ENCODE measurements around the gene MINPP1. TPM values are rescaled to one million over a fixed set of nuclear protein-coding genes. Genes with fewer than 3 reads are reported as not detected.

Gene MINPP1, protein sequence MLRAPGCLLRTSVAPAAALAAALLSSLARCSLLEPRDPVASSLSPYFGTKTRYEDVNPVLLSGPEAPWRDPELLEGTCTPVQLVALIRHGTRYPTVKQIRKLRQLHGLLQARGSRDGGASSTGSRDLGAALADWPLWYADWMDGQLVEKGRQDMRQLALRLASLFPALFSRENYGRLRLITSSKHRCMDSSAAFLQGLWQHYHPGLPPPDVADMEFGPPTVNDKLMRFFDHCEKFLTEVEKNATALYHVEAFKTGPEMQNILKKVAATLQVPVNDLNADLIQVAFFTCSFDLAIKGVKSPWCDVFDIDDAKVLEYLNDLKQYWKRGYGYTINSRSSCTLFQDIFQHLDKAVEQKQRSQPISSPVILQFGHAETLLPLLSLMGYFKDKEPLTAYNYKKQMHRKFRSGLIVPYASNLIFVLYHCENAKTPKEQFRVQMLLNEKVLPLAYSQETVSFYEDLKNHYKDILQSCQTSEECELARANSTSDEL
- total RNA-seq (2016; rRNA removed; fragmentation: Illumina TruSeq; extraction: Trizol) (28.0 and 53.7 TPM in 2 replicates), polyA plus RNA-seq (2011; rRNA removed) (18.4 and 19.2 TPM in 2 replicates), polyA minus RNA-seq (2011; rRNA and poly(A)+ RNA removed; ENCODE audit: low replicate concordance) (6.3 and 28.3 TPM in 2 replicates), Bru-seq, nascent RNA (percentile 80 among the genes with signal in this experiment), BruChase-seq, experiment 1, labeled RNA remaining after a 6-hour chase (percentile 73 among the genes with signal in this experiment), BruChase-seq, experiment 2, labeled RNA remaining after a 2-hour chase (percentile 66 among the genes with signal in this experiment)
- total RNA-seq (2016; cell fraction: cytosol; rRNA removed; fragmentation: Illumina TruSeq; extraction: Trizol; ENCODE audit: low read depth) = 3.9 and 4.8 TPM in 2 replicates
- 24.9 and 55.2 TPM in 2 replicates for total RNA-seq (2016; cell fraction: insoluble cytoplasmic fraction; rRNA removed; fragmentation: Illumina TruSeq; extraction: Trizol)
- total RNA-seq (2016; cell fraction: membrane; rRNA removed; fragmentation: Illumina TruSeq; extraction: Trizol) = 7.7 and 10.4 TPM in 2 replicates
- total RNA-seq (2016; cell fraction: nucleus; rRNA removed; fragmentation: Illumina TruSeq; extraction: Trizol) = 52.9 and 65.7 TPM in 2 replicates
- polyA plus RNA-seq (2011; cell fraction: cytosol; rRNA removed) = 9.0 and 10.4 TPM in 2 replicates
- polyA plus RNA-seq (2011; cell fraction: nucleus; rRNA removed) = 9.9 and 11.4 TPM in 2 replicates
- polyA plus RNA-seq (2012) = 25.8 and 38.1 TPM in 2 replicates
- polyA plus RNA-seq (2016; cell fraction: cytosol; fragmentation: Illumina TruSeq; extraction: Trizol; ENCODE audit: low read depth) = 2.4 TPM in 2 replicates
- 23.4 and 25.5 TPM in 2 replicates for polyA plus RNA-seq (2016; cell fraction: insoluble cytoplasmic fraction; fragmentation: Illumina TruSeq; extraction: Trizol; ENCODE audit: low read depth)
- polyA plus RNA-seq (2016; cell fraction: membrane; fragmentation: Illumina TruSeq; extraction: Trizol; ENCODE audit: low read depth) = 4.2 and 5.6 TPM in 2 replicates
- 70.3 and 77.7 TPM in 2 replicates for polyA plus RNA-seq (2016; cell fraction: nucleus; fragmentation: Illumina TruSeq; extraction: Trizol; ENCODE audit: insufficient read depth, low read depth)
- polyA minus RNA-seq (2011; cell fraction: cytosol; rRNA and poly(A)+ RNA removed) = 16.9 and 17.9 TPM in 2 replicates
- 13.6 and 15.2 TPM in 2 replicates for polyA minus RNA-seq (2011; cell fraction: nucleus; rRNA and poly(A)+ RNA removed)
- long read RNA-seq, experiment 1, transcript MINPP1-202 (5 exons, 2,415 nt) = major isoform, 67 of 75 reads
- long read RNA-seq, experiment 1, partial matches to known transcripts = 2 of 75 reads
- long read RNA-seq, experiment 1, other reads (novel, unspliced or antisense) = 6 of 75 reads
- long read RNA-seq, experiment 2, transcript MINPP1-202 (5 exons, 2,415 nt) = major isoform, 36 of 67 reads
- long read RNA-seq, experiment 2, partial matches to known transcripts = 4 of 67 reads
- long read RNA-seq, experiment 2, other reads (novel, unspliced or antisense) = 27 of 67 reads

- Histone ChIP-seq H2AFZ (ENCODE audit: low read length) (peak within 1 kb of the TSS; percentile 75), H3K27me3 (ENCODE audit: control insufficient read depth in 1 of 2, insufficient read depth in 2 of 2, low read length in 2 of 2) (no peaks in the 10 kb centered on the region; a peak in 1 of 5 replicates), H3K4me2 (ENCODE audit: low read depth, low read length) (peak within 1 kb of the TSS; percentile 73), H3K36me3 (replicated peaks in 1 of 2; ENCODE audit: control insufficient read depth in 1 of 2, insufficient read depth in 2 of 2, low read length in 2 of 2) (no peaks in the 10 kb centered on the region; a peak in 1 of 5 replicates), H3K9ac (ENCODE audit: insufficient read depth, low read depth, low read length) (peak within 1 kb of the TSS; percentile 78), H3K4me1 (ENCODE audit: insufficient read depth, low read length) (peaks cover 75% of the 10 kb centered on the region), H3K4me3 (replicated peaks in 1 of 3; ENCODE audit: insufficient read depth in 1 of 3, low read depth in 2 of 3, low read length in 3 of 3) (peak within 1 kb of the TSS; percentile 83 to 98 (median 94)), H3K79me2 (ENCODE audit: insufficient read depth, low read length) (peaks cover 49% of the 10 kb centered on the region), H3K9me3 (ENCODE audit: low read length) (no peaks in the 10 kb centered on the region), H4K20me1 (ENCODE audit: insufficient read depth, low read length) (0 out of 2 replicates have a peak, but pooled peaks cover 4% of the 10 kb centered on the region), H3K27ac (ENCODE audit: extremely low read length, insufficient read depth, low read length) (peak within 1 kb of the TSS; percentile 75)
- intact Hi-C loops (cut with micrococcal nuclease; ENCODE audit: unreplicated experiment) = loop anchor here (5.0 kb wide), 1 partner anchor 163 kb away; no protein-coding TSS in a partner anchor
- POLR2A ChIA-PET = interaction anchor here (1.2 to 1.6 kb wide), 4 partner anchors 9 to 358 kb away, joined by 5 to 7 read pairs (median 6); partner anchors contain the start of genes ATAD1, KLLN and PTEN
- no TSS peak for BruUV-seq (replicated peaks)
- FAIRE-seq (no peak), DNase-seq (ENCODE audit: low spot score) (peak; percentile 74), ATAC-seq (peak; percentile 96)
- WGBS (ENCODE audit: low lambda C conversion rate) = 0% methylated on average over 14 of the region's 74 CpGs
- CTCF ChIA-PET (ENCODE audit: low intra/inter-chr PET ratio, low total read pairs) = no interaction called here
- in situ Hi-C loops (cut with HindIII; ENCODE audit: extremely low pct_ligation_motif_present, low pct_unique_long_range_greater_than_20kb) = no loop called here
- TF ChIP-seq, protein P1, sequence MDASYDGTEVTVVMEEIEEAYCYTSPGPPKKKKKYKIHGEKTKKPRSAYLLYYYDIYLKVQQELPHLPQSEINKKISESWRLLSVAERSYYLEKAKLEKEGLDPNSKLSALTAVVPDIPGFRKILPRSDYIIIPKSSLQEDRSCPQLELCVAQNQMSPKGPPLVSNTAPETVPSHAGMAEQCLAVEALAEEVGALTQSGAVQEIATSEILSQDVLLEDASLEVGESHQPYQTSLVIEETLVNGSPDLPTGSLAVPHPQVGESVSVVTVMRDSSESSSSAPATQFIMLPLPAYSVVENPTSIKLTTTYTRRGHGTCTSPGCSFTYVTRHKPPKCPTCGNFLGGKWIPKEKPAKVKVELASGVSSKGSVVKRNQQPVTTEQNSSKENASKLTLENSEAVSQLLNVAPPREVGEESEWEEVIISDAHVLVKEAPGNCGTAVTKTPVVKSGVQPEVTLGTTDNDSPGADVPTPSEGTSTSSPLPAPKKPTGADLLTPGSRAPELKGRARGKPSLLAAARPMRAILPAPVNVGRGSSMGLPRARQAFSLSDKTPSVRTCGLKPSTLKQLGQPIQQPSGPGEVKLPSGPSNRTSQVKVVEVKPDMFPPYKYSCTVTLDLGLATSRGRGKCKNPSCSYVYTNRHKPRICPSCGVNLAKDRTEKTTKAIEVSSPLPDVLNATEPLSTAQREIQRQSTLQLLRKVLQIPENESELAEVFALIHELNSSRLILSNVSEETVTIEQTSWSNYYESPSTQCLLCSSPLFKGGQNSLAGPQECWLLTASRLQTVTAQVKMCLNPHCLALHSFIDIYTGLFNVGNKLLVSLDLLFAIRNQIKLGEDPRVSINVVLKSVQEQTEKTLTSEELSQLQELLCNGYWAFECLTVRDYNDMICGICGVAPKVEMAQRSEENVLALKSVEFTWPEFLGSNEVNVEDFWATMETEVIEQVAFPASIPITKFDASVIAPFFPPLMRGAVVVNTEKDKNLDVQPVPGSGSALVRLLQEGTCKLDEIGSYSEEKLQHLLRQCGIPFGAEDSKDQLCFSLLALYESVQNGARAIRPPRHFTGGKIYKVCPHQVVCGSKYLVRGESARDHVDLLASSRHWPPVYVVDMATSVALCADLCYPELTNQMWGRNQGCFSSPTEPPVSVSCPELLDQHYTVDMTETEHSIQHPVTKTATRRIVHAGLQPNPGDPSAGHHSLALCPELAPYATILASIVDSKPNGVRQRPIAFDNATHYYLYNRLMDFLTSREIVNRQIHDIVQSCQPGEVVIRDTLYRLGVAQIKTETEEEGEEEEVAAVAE (CRISPR knock-in tag; IDR thresholded peaks at IDR 0.05; ENCODE audit: borderline replicate concordance) = peak; percentile 68; the same call in 1 of the 2 replicates
- TF ChIP-seq ZBTB4 (CRISPR knock-in tag; IDR thresholded peaks at IDR 0.05; ENCODE audit: borderline replicate concordance) (0 out of 2 replicates have a peak, but pooled peaks have one; percentile 25), ZNF280B (CRISPR knock-in tag; IDR thresholded peaks at IDR 0.05; ENCODE audit: borderline replicate concordance) (0 out of 2 replicates have a peak, but pooled peaks have one; percentile 11)
Observed at GRCh38 chr10:87504640-87505365, at the start of gene MINPP1. Gene MINPP1 (plus strand): TSS chr10:87504893. CDS start chr10:87504916, 23 bp downstream.

All from HepG2 (cell line).